Liver (tissue), 9 donors: Measurements from ENCODE around the gene CIZ1. TPM values are rescaled to one million over a fixed set of nuclear protein-coding genes. Genes with fewer than 3 reads are reported as not detected.

ENCODE experiments used
- DNase-seq: peaks from one replicate; pipeline ENCODE4 v3.0.0-alpha.2; 2017; ENCODE audit warnings: low spot score
- H3K27ac ChIP-seq, 2 donors: one replicate each; pipeline ENCODE4 v1.7.0; 2013; ENCODE audit warnings: inconsistent platforms in 2 of 2, low read length in 2 of 2, control low read depth in 1 of 2, low read depth in 1 of 2, mild to moderate bottlenecking in 1 of 2
- H3K27me3 ChIP-seq, 4 donors: one replicate each; pipeline versions ENCODE4 v1.6.1 to v1.7.0; 2013; ENCODE audit warnings: low read length in 3 of 4, inconsistent platforms in 1 of 4, mild to moderate bottlenecking in 1 of 4, moderate library complexity in 1 of 4; ENCODE audit not compliant: control insufficient read depth in 4 of 4, insufficient read depth in 4 of 4
- H3K36me3 ChIP-seq, 4 donors: one replicate each; pipeline versions ENCODE4 v1.6.1 to v1.7.0; 2013; ENCODE audit warnings: low read length in 3 of 4, mild to moderate bottlenecking in 3 of 4, low read depth in 1 of 4, moderate library complexity in 1 of 4; ENCODE audit not compliant: control insufficient read depth in 4 of 4, insufficient read depth in 3 of 4
- H3K4me1 ChIP-seq, 4 donors: one replicate each; pipeline versions ENCODE4 v1.6.1 to v1.7.0; 2013; ENCODE audit warnings: low read length in 3 of 4, mild to moderate bottlenecking in 3 of 4, moderate library complexity in 1 of 4; ENCODE audit not compliant: control insufficient read depth in 4 of 4, insufficient read depth in 4 of 4
- H3K4me3 ChIP-seq, 3 donors: one replicate each; pipeline versions ENCODE4 v1.6.1 to v1.7.0; 2013; ENCODE audit warnings: low read length in 3 of 3, control low read depth in 1 of 3, low read depth in 1 of 3, mild to moderate bottlenecking in 1 of 3
- H3K9ac ChIP-seq, 2 donors: one replicate each; pipeline ENCODE4 v1.7.0; 2013; ENCODE audit warnings: low read length in 2 of 2, mild to moderate bottlenecking in 2 of 2, moderate library complexity in 2 of 2, control low read depth in 1 of 2, low read depth in 1 of 2
- H3K9me3 ChIP-seq, 4 donors: one replicate each; pipeline versions ENCODE4 v1.6.1 to v1.7.0; 2013; ENCODE audit warnings: low read length in 3 of 4; ENCODE audit not compliant: control insufficient read depth in 4 of 4
- ATF3 ChIP-seq: IDR thresholded peaks from 2 replicates; pipeline ENCODE4 v1.6.1; 2016; ENCODE audit warnings: antibody characterized with exemption
- CTCF ChIP-seq: fragments of 150-350 bp; IDR thresholded peaks from 2 replicates; pipeline ENCODE4 v1.5.1; 2017; ENCODE audit warnings: improper control_type of control experiment, low read depth, low read length; ENCODE audit not compliant: missing input control
- EGR1 ChIP-seq, 2 donors: IDR thresholded peaks; 2 replicates each; pipeline ENCODE4 v1.6.1; 2016 to 2018; ENCODE audit warnings: antibody characterized with exemption in 2 of 2, low read depth in 2 of 2
- FOXA1 ChIP-seq: IDR thresholded peaks from 2 replicates; pipeline ENCODE4 v1.6.1; 2016; ENCODE audit warnings: antibody characterized with exemption
- FOXA2 ChIP-seq: IDR thresholded peaks from 2 replicates; pipeline ENCODE4 v1.6.1; 2016; ENCODE audit warnings: antibody characterized with exemption
- GABPA ChIP-seq, 2 donors: IDR thresholded peaks in 1 of 2; conservative IDR thresholded peaks in 1 of 2; 2 replicates each; pipeline ENCODE4 v1.6.1; 2016; ENCODE audit warnings: antibody characterized with exemption in 2 of 2, mild to moderate bottlenecking in 1 of 2, moderate library complexity in 1 of 2
- HNF4A ChIP-seq, 2 donors: conservative IDR thresholded peaks; 2 replicates each; pipeline ENCODE4 v1.6.1; 2016; ENCODE audit warnings: antibody characterized with exemption in 2 of 2, mild to moderate bottlenecking in 2 of 2
- HNF4G ChIP-seq: IDR thresholded peaks from 2 replicates; pipeline ENCODE4 v1.6.1; 2016; ENCODE audit warnings: antibody characterized with exemption
- JUND ChIP-seq, 2 donors: IDR thresholded peaks; 2 replicates each; pipeline ENCODE4 v1.6.1; 2016; ENCODE audit warnings: antibody characterized with exemption in 2 of 2
- MAX ChIP-seq: IDR thresholded peaks from 2 replicates; pipeline ENCODE4 v1.6.1; 2016; ENCODE audit warnings: antibody characterized with exemption
- NR2F2 ChIP-seq: IDR thresholded peaks from 2 replicates; pipeline ENCODE4 v1.6.1; 2016; ENCODE audit warnings: antibody characterized with exemption
- REST ChIP-seq: IDR thresholded peaks from 2 replicates; pipeline ENCODE4 v1.6.1; 2016; ENCODE audit warnings: antibody characterized with exemption, mild to moderate bottlenecking
- RXRA ChIP-seq, 2 donors: IDR thresholded peaks; 2 replicates each; pipeline ENCODE4 v1.6.1; 2017 to 2018; ENCODE audit warnings: antibody characterized with exemption in 2 of 2, mild to moderate bottlenecking in 1 of 2
- SP1 ChIP-seq: IDR thresholded peaks from 2 replicates; pipeline ENCODE4 v1.6.1; 2018; ENCODE audit warnings: antibody characterized with exemption, mild to moderate bottlenecking
- TAF1 ChIP-seq: conservative IDR thresholded peaks from 2 replicates; pipeline ENCODE4 v1.6.1; 2016; ENCODE audit warnings: antibody characterized with exemption, mild to moderate bottlenecking
- YY1 ChIP-seq: IDR thresholded peaks from 2 replicates; pipeline ENCODE4 v1.6.1; 2016; ENCODE audit warnings: antibody characterized with exemption, mild to moderate bottlenecking
- ZBTB33 ChIP-seq: IDR thresholded peaks from 2 replicates; pipeline ENCODE4 v1.6.1; 2016; ENCODE audit warnings: antibody characterized with exemption
- WGBS: extraction: QIAGEN DNeasy Blood & Tissue Kit; methylation state at CpG from one replicate; pipeline ENCODE4 v1.1.7; 2013; 5-methylcytosine and 5-hydroxymethylcytosine counted together
- polyA plus RNA-seq, 2 donors: library from polyadenylated mRNA; stranded (reverse) in 1 of 2; unstranded in 1 of 2; fragments of 200-250 nt in 1 of 2; fragments of >200 nt in 1 of 2; fragmentation: Nextera tagmentation in 1 of 2; extraction: Ambion mirVana in 1 of 2; gene quantifications; one replicate each; pipeline versions ENCODE4 v1.2.1 to v1.2.3, GENCODE V29; 2013 to 2015
- total RNA-seq, 2 donors: library from RNA; depleted of rRNA; stranded (reverse); fragments of >200 nt; gene quantifications; one replicate each; pipeline ENCODE4 v1.2.3, GENCODE V29; 2014
- donor health status: healthy.
- donor health status: healthy.
- donor health status: healthy.
- donor health status: healthy.
- donor health status: healthy.

The CIZ1 gene
- total and polyA plus RNA-seq, 4 donors, result 12.5 to 15.5 (median 13.7) TPM

- no peaks in the 10 kb centered on the region for H3K9me3 ChIP-seq
- no peak for TF ChIP-seq RXRA (IDR thresholded peaks at IDR 0.05)
- TF ChIP-seq REST, result no peak
- TF ChIP-seq MAX, result no peak
- TF ChIP-seq SP1, result no peak
- H3K27me3 ChIP-seq, result no peaks in the 10 kb centered on the region
- peaks cover 30 to 58% (median 38%) of the 10 kb centered on the region in 4 donors for H3K36me3 ChIP-seq
- H3K4me1 ChIP-seq, result no peaks in the 10 kb centered on the region
- no peak overlapping the region for H3K27ac ChIP-seq
- no peak overlapping the region for H3K9ac ChIP-seq
- no peak for DNase-seq
- H3K4me3 ChIP-seq, result no peak overlapping the region
- WGBS, result 98% methylated on average over 8 of the region's 8 CpGs
These were observed 10.9 kb downstream of the CIZ1 start for GRCh38 chr9:128180447-128180846.

- WGBS, result 98% methylated on average over 8 of the region's 8 CpGs
- Histone ChIP-seq H3K4me1 (no peaks in the 10 kb centered on the region), H3K4me3 (no peak overlapping the region), H3K9me3 (no peaks in the 10 kb centered on the region), H3K36me3 (peaks cover 30 to 62% (median 41%) of the 10 kb centered on the region in 4 donors), H3K9ac (no peak overlapping the region), H3K27me3 (no peaks in the 10 kb centered on the region), H3K27ac (no peak overlapping the region)
- DNase-seq, result no peak
- no peak for TF ChIP-seq SP1
- no peak for TF ChIP-seq FOXA1
- TF ChIP-seq TAF1, result no peak
- TF ChIP-seq NR2F2, result no peak
- no peak for TF ChIP-seq FOXA2
- TF ChIP-seq YY1, result no peak
- TF ChIP-seq EGR1 (IDR thresholded peaks at IDR 0.05; ENCODE audit: low read depth in 2 of 2), result no peak
- no peak for TF ChIP-seq HNF4A (conservative IDR thresholded peaks at IDR 0.05)
- no peak for TF ChIP-seq ATF3
- no peak for TF ChIP-seq CTCF
- TF ChIP-seq GABPA (IDR thresholded peaks at IDR 0.05 in 1 of 2, conservative IDR thresholded peaks at IDR 0.05 in 1 of 2), result no peak
- no peak for TF ChIP-seq JUND (IDR thresholded peaks at IDR 0.05)
- TF ChIP-seq ZBTB33, result no peak
- no peak for TF ChIP-seq REST
- no peak for TF ChIP-seq RXRA (IDR thresholded peaks at IDR 0.05)
- no peak for TF ChIP-seq HNF4G
These were observed 11.4 kb downstream of the CIZ1 start for GRCh38 chr9:128180001-128180400.
